Measurements from ENCODE around the gene CACNB4.
"Not testable (repeated sequence)": the region's sequence is repeated elsewhere in the genome, so short reads cannot be mapped to it uniquely, and the experiment has no call there.

Gene CACNB4

GRCh38 chr2:151799886-151800292 lies 299.0 kb downstream of the CACNB4 start:
- no peak overlapping the region for H3K27ac ChIP-seq (ENCODE audit: low read length, poor library complexity, severe bottlenecking)
- no peak overlapping the region for H2BK120ac ChIP-seq (ENCODE audit: low read depth, low read length)
- H3K18ac ChIP-seq (ENCODE audit: low read depth in 1 of 2, low read length in 2 of 2) = no peak overlapping the region
- H2AK5ac ChIP-seq (ENCODE audit: low read length, severe bottlenecking) = no peak overlapping the region
- WGBS = 89% methylated on average over 1 of the region's 3 CpGs
- H2BK15ac ChIP-seq (ENCODE audit: low read depth, poor library complexity, severe bottlenecking) = no peak overlapping the region
- H2BK12ac ChIP-seq (ENCODE audit: low read length in 2 of 2) = no peak overlapping the region
- no peak overlapping the region for H2AFZ ChIP-seq (ENCODE audit: low read depth, low read length)
- DNase-seq = no peak
- H3K4ac ChIP-seq (ENCODE audit: low read depth in 1 of 2, low read length in 2 of 2) = no peak overlapping the region
- no peaks in the 10 kb centered on the region for H3K4me1 ChIP-seq (ENCODE audit: control insufficient read depth, insufficient read depth, low read depth, low read length)
- H3K27me3 ChIP-seq (ENCODE audit: control insufficient read depth in 1 of 2, insufficient read depth in 1 of 2, low read length in 2 of 2) = no peaks in the 10 kb centered on the region
- no peak overlapping the region for H2BK5ac ChIP-seq (ENCODE audit: low read depth, low read length, poor library complexity, severe bottlenecking)
- no peak overlapping the region for H3K23ac ChIP-seq (ENCODE audit: low read length in 2 of 2)
- no peak overlapping the region for H4K91ac ChIP-seq (ENCODE audit: low read length)
- H3K14ac ChIP-seq (ENCODE audit: low read length in 2 of 2) = no peak overlapping the region
- H3K4me3 ChIP-seq (ENCODE audit: insufficient read depth in 1 of 2, low read depth in 1 of 2, low read length in 2 of 2) = no peak overlapping the region
- no peak overlapping the region for H3K4me2 ChIP-seq (ENCODE audit: low read length, poor library complexity, severe bottlenecking)
- peaks cover 2% of the 10 kb centered on the region for H3K79me1 ChIP-seq (replicated peaks; ENCODE audit: low read length, poor library complexity, severe bottlenecking)
- H3K9me3 ChIP-seq (ENCODE audit: control insufficient read depth, low read length) = no peaks in the 10 kb centered on the region
- no peak overlapping the region for H4K8ac ChIP-seq (ENCODE audit: low read length)
- H3K36me3 ChIP-seq (ENCODE audit: control insufficient read depth in 1 of 2, insufficient read depth in 2 of 2, low read depth in 1 of 2, low read length in 2 of 2) = peaks cover 3 to 47% of the 10 kb centered on the region in 2 experiments
- H3K9ac ChIP-seq (ENCODE audit: low read length) = no peak overlapping the region

GRCh38 chr2:151796774-151797173 lies 302.1 kb downstream of the CACNB4 start:
- DNase-seq = no peak
- Histone ChIP-seq H2BK15ac (ENCODE audit: low read depth, poor library complexity, severe bottlenecking) (no peak overlapping the region), H3K18ac (ENCODE audit: low read depth in 1 of 2, low read length in 2 of 2) (no peak overlapping the region), H3K9me3 (ENCODE audit: control insufficient read depth, low read length) (no peaks in the 10 kb centered on the region), H3K4ac (ENCODE audit: low read depth in 1 of 2, low read length in 2 of 2) (no peak overlapping the region), H3K36me3 (ENCODE audit: control insufficient read depth in 1 of 2, insufficient read depth in 2 of 2, low read depth in 1 of 2, low read length in 2 of 2) (peaks cover 2 to 35% of the 10 kb centered on the region in 2 experiments), H2BK5ac (ENCODE audit: low read depth, low read length, poor library complexity, severe bottlenecking) (no peak overlapping the region), H3K4me3 (ENCODE audit: insufficient read depth in 1 of 2, low read depth in 1 of 2, low read length in 2 of 2) (no peak overlapping the region), H2AK5ac (ENCODE audit: low read length, severe bottlenecking) (no peak overlapping the region), H3K4me1 (ENCODE audit: control insufficient read depth, insufficient read depth, low read depth, low read length) (no peaks in the 10 kb centered on the region), H3K23ac (ENCODE audit: low read length in 2 of 2) (no peak overlapping the region), H3K27ac (ENCODE audit: low read length, poor library complexity, severe bottlenecking) (no peak overlapping the region), H3K9ac (ENCODE audit: low read length) (no peak overlapping the region), H3K27me3 (ENCODE audit: control insufficient read depth in 1 of 2, insufficient read depth in 1 of 2, low read length in 2 of 2) (no peaks in the 10 kb centered on the region), H4K91ac (ENCODE audit: low read length) (no peak overlapping the region), H3K4me2 (ENCODE audit: low read length, poor library complexity, severe bottlenecking) (no peak overlapping the region), H3K14ac (ENCODE audit: low read length in 2 of 2) (no peak overlapping the region), H2AFZ (ENCODE audit: low read depth, low read length) (no peak overlapping the region), H2BK120ac (ENCODE audit: low read depth, low read length) (no peak overlapping the region), H3K79me1 (replicated peaks; ENCODE audit: low read length, poor library complexity, severe bottlenecking) (peaks cover 6% of the 10 kb centered on the region), H4K8ac (ENCODE audit: low read length) (no peak overlapping the region), H2BK12ac (ENCODE audit: low read length in 2 of 2) (no peak overlapping the region)
- WGBS = 96% methylated on average over 2 of the region's 2 CpGs

GRCh38 chr2:151795646-151796240 lies 303.1 kb downstream of the CACNB4 start:
- Histone ChIP-seq H2BK5ac (ENCODE audit: low read depth, low read length, poor library complexity, severe bottlenecking) (no peak overlapping the region), H2BK120ac (ENCODE audit: low read depth, low read length) (no peak overlapping the region), H3K4me3 (ENCODE audit: insufficient read depth in 1 of 2, low read depth in 1 of 2, low read length in 2 of 2) (no peak overlapping the region), H3K36me3 (ENCODE audit: control insufficient read depth in 1 of 2, insufficient read depth in 2 of 2, low read depth in 1 of 2, low read length in 2 of 2) (peaks cover 4 to 36% of the 10 kb centered on the region in 2 experiments), H2BK12ac (ENCODE audit: low read length in 2 of 2) (no peak overlapping the region), H4K91ac (ENCODE audit: low read length) (no peak overlapping the region), H3K23ac (ENCODE audit: low read length in 2 of 2) (no peak overlapping the region), H4K8ac (ENCODE audit: low read length) (no peak overlapping the region), H3K14ac (ENCODE audit: low read length in 2 of 2) (no peak overlapping the region), H2AK5ac (ENCODE audit: low read length, severe bottlenecking) (no peak overlapping the region), H2AFZ (ENCODE audit: low read depth, low read length) (no peak overlapping the region), H3K4ac (ENCODE audit: low read depth in 1 of 2, low read length in 2 of 2) (no peak overlapping the region), H3K9ac (ENCODE audit: low read length) (no peak overlapping the region), H3K27me3 (ENCODE audit: control insufficient read depth in 1 of 2, insufficient read depth in 1 of 2, low read length in 2 of 2) (no peaks in the 10 kb centered on the region), H3K4me1 (ENCODE audit: control insufficient read depth, insufficient read depth, low read depth, low read length) (no peaks in the 10 kb centered on the region), H2BK15ac (ENCODE audit: low read depth, poor library complexity, severe bottlenecking) (no peak overlapping the region), H3K27ac (ENCODE audit: low read length, poor library complexity, severe bottlenecking) (no peak overlapping the region), H3K4me2 (ENCODE audit: low read length, poor library complexity, severe bottlenecking) (no peak overlapping the region), H3K9me3 (ENCODE audit: control insufficient read depth, low read length) (no peaks in the 10 kb centered on the region), H3K79me1 (replicated peaks; ENCODE audit: low read length, poor library complexity, severe bottlenecking) (peaks cover 6% of the 10 kb centered on the region), H3K18ac (ENCODE audit: low read depth in 1 of 2, low read length in 2 of 2) (no peak overlapping the region)
- WGBS = 96% methylated on average over 4 of the region's 4 CpGs
- DNase-seq = no peak

DNA sequence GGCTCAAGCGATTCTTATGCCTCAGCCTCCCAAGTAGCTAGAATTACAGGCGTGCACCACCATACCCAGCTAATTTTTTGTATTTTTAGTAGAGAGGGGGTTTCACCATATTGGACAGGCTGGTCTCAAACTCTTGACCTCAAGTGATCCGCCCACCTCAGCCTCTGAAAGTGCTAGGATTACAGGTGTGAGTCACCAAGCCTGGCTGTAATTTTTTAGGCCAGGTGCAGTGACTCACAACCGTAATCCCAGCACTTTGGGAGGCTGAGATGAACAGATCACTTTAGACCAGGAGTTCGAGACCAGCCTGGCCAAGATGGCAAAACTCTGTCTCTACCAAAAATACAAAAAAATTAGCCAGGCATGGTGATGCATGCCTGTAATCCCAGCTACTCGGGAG lies 304.4 kb downstream of the CACNB4 start:
- not testable (repeated sequence) for H3K23ac ChIP-seq (ENCODE audit: low read length in 2 of 2); H3K4ac ChIP-seq (ENCODE audit: low read depth in 1 of 2, low read length in 2 of 2); H2AFZ ChIP-seq (ENCODE audit: low read depth, low read length); H3K4me3 ChIP-seq (ENCODE audit: insufficient read depth in 1 of 2, low read depth in 1 of 2, low read length in 2 of 2); H2BK5ac ChIP-seq (ENCODE audit: low read depth, low read length, poor library complexity, severe bottlenecking); H3K79me1 ChIP-seq (replicated peaks; ENCODE audit: low read length, poor library complexity, severe bottlenecking); H2BK120ac ChIP-seq (ENCODE audit: low read depth, low read length); H4K91ac ChIP-seq (ENCODE audit: low read length); H2BK15ac ChIP-seq (ENCODE audit: low read depth, poor library complexity, severe bottlenecking); H2AK5ac ChIP-seq (ENCODE audit: low read length, severe bottlenecking); H4K8ac ChIP-seq (ENCODE audit: low read length); H3K4me2 ChIP-seq (ENCODE audit: low read length, poor library complexity, severe bottlenecking); H2BK12ac ChIP-seq (ENCODE audit: low read length in 2 of 2); H3K27ac ChIP-seq (ENCODE audit: low read length, poor library complexity, severe bottlenecking); H3K14ac ChIP-seq (ENCODE audit: low read length in 2 of 2); H3K18ac ChIP-seq (ENCODE audit: low read depth in 1 of 2, low read length in 2 of 2); DNase-seq; H3K9ac ChIP-seq (ENCODE audit: low read length); H3K27me3 ChIP-seq (ENCODE audit: control insufficient read depth in 1 of 2, insufficient read depth in 1 of 2, low read length in 2 of 2); H3K9me3 ChIP-seq (ENCODE audit: control insufficient read depth, low read length); H3K4me1 ChIP-seq (ENCODE audit: control insufficient read depth, insufficient read depth, low read depth, low read length)
- H3K36me3 ChIP-seq (ENCODE audit: control insufficient read depth in 1 of 2, insufficient read depth in 2 of 2, low read depth in 1 of 2, low read length in 2 of 2) = peaks cover 6 to 27% of the 10 kb centered on the region in 2 experiments
- WGBS = over 99% methylated on average over 6 of the region's 6 CpGs

All from mesenchymal stem cell (in vitro differentiated cells and primary cell).